ENCODE results near the gene TBC1D22A.

Gene TBC1D22A

GRCh38 chr22:47048123-47049077 is 285.9 kb downstream of the TBC1D22A start:
- no peak for TF ChIP-seq CTCF (IDR thresholded peaks at IDR 0.05)

DNA sequence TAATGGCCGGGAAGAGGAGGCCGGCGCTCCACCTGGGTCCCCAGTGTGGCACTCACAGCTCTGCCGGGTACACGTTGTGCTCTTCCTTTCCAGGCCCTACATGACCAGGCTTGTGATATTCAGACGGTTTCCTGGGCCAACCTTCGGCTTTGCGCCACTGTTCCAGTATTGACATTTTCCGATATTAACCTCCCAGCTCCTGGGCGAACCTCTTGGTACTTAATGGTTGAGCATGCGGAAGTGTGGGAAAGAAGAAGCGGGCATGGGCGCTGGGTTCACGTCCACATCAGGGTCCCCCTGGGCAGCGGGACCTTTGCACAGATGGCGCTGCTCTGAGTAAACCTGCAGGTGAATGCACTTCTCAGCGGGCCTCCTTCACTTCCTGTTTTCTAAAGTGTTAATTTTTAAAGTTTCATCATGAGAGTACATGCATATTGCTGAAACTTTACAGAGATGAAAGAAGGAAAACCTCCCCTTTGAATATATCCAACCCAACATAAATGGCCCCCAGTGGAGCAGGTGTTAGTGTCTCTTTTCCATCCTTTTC is 286.7 kb downstream of the TBC1D22A start:
- TF ChIP-seq CTCF (IDR thresholded peaks at IDR 0.05) = no peak

DNA sequence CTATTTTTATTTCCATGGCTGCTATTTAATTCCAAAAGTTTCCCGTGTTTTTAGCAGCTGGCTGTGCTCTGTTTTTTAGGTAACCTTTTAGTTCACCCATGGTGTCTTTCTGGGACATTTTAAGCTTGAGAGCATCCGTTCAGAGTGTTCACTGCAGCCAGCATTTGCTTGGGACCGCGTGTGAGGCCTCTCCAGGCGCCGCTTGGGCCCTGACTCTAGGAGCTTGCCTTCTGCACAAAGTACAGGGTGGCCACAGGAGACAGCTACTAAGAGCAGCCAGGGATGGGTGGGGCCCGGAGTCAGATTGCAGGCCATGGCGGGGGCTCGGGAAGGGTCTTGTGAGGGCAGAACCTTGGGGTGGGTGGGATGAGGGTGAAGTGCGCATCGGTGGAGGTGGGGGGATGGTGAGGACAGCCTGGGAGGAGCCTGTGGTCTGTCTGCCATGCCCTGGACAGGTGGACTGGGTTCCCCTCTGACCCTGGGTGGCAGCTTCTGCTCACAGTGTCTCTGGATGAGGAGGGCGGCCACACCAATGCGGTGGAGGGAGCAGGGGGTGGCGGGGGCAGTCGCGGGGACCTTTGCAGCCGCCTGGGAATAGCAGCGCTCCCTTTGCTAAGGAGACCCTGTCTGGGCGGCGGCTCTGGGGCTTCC is 288.1 kb downstream of the TBC1D22A start:
- TF ChIP-seq CTCF (IDR thresholded peaks at IDR 0.05) = no peak

GRCh38 chr22:47051441-47052071 is 289.1 kb downstream of the TBC1D22A start:
- TF ChIP-seq CTCF (IDR thresholded peaks at IDR 0.05) = no peak

DNA sequence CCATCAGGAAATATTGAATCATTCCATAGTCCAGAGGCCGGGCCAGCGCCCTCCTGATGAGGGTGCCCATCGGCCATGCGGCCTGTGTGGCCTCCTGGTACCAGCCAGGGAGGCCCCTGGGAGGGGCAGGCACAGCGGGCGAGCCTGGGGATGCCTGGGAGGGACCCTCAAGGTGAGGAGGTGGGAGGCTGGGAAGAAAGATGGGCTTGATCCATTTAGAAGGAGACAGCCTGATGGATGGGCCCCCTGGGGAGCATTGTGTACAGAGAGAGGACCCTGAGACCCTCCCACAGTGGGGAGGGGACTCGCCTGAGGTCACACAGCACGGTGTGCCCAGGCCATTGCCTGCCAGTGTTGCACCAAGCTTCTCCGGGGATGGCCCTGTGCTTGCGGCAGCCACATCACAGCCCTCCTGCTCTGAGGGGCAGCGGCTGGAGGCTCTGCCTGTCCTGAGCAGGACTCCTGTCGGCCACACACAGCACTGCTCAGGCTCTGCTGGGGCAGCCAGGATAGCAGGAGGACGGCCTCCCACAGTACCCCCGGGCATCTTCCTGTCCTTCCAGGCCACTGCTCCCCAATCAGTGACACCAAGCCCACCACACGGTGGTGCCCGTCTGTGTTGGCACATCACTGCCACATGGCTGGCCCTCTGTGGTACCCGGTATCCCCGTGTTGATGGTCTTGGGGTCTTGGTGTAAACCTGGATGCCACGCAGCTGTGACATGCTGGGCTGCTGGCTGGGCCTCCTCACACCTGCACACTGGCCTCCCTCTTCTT is 290.0 kb downstream of the TBC1D22A start:
- no peak for TF ChIP-seq CTCF (IDR thresholded peaks at IDR 0.05)

- no peak for TF ChIP-seq CTCF (IDR thresholded peaks at IDR 0.05)
Measured at GRCh38 chr22:47053013-47053725, 290.7 kb downstream of the TBC1D22A start.
